HCT116 (cell line): Measurements from ENCODE around the gene SLC25A12. TPM values are rescaled to one million over a fixed set of nuclear protein-coding genes. Genes with fewer than 3 reads are reported as not detected.

Experiments
- ATAC-seq: fragments of 200-7000 bp; cut with Tn5 transposase; 2 replicates; pipeline ENCODE4 v1.9.1; 2020; ENCODE audit warnings: mild to moderate bottlenecking, moderate library complexity
- BruUV-seq: library from RNA; stranded (reverse); fragments of 400-500 nt; replicated peaks from 2 replicates; lab custom pipeline; 2021; lab: Mats Ljungman, UMichigan
- CTCF ChIA-PET: fragments of 300-600 bp; sonication (Branson Sonifier 250); formaldehyde crosslinking; loops from one replicate; lab custom pipeline; 2021; ENCODE audit warnings: antibody characterized with exemption; lab: Charles Lee
- POLR2A ChIA-PET: fragments of 300-600, 350-600 bp; sonication (Branson Sonifier 250); formaldehyde crosslinking; loops from one replicate; lab custom pipeline; 2021; ENCODE audit warnings: antibody characterized with exemption; lab: Charles Lee
- RAD21 ChIA-PET, 2 experiments: fragments of 300-600 bp; sonication (Branson Sonifier 250); formaldehyde crosslinking; loops; one replicate each; lab custom pipeline; 2023; ENCODE audit warnings: low total read pairs in 2 of 2; ENCODE audit not compliant: uncharacterized antibody in 2 of 2, unreplicated experiment in 2 of 2, low non-redundant PET in 1 of 2; lab: Charles Lee
- DNase-seq: peaks from one replicate; pipeline ENCODE4 v3.0.0-alpha.2; 2010; ENCODE audit warnings: low read depth, low spot score
- H2AFZ ChIP-seq: fragments of 200-600 bp; shearing (Covaris generic), sonication (generic); 2 replicates; pipeline ENCODE4 v1.6.1; 2017; ENCODE audit warnings: low read depth, mixed run types, mixed read lengths, antibody characterized with exemption, low read length; ENCODE audit not compliant: poor library complexity, severe bottlenecking
- H3K27ac ChIP-seq: 2 replicates; pipeline ENCODE4 v1.5.1; 2012; ENCODE audit warnings: low read depth, low read length
- H3K27me3 ChIP-seq: fragments of 200-600 bp; sonication (generic); 2 replicates; pipeline ENCODE4 v1.6.1; 2016; ENCODE audit warnings: mixed run types, low read length, mixed read lengths; ENCODE audit not compliant: insufficient read depth
- H3K36me3 ChIP-seq, 2 experiments: fragments of 200-500 bp in 1 of 2; fragments of 200-600 bp in 1 of 2; sonication (Bioruptor generic) in 1 of 2; sonication (generic) in 1 of 2; 2 replicates each; pipeline versions ENCODE4 v1.5.1 to v1.6.1; 2014 to 2016; ENCODE audit warnings: low read length in 2 of 2, inconsistent platforms in 1 of 2, mixed read lengths in 1 of 2, mixed run types in 1 of 2; ENCODE audit not compliant: insufficient read depth in 2 of 2, control insufficient read depth in 1 of 2
- H3K4me1 ChIP-seq, 2 experiments: fragments of 200-600 bp in 1 of 2; sonication (generic) in 1 of 2; 2 replicates each; pipeline versions ENCODE4 v1.5.1 to v1.6.1; 2012 to 2017; ENCODE audit warnings: low read length in 2 of 2, inconsistent platforms in 1 of 2, mild to moderate bottlenecking in 1 of 2, mixed read lengths in 1 of 2, mixed run types in 1 of 2, moderate library complexity in 1 of 2; ENCODE audit not compliant: insufficient read depth in 2 of 2, control insufficient read depth in 1 of 2
- H3K4me2 ChIP-seq: fragments of 200-600 bp; sonication (generic); 2 replicates; pipeline ENCODE4 v1.6.1; 2017; ENCODE audit warnings: mixed run types, low read length, mixed read lengths
- H3K4me3 ChIP-seq, 2 experiments: fragments of 200-600 bp in 1 of 2; sonication (generic) in 1 of 2; replicated peaks in 1 of 2; 2 replicates each; pipeline ENCODE4 v1.5.1; 2011 to 2016; ENCODE audit warnings: low read length in 2 of 2, control low read depth in 1 of 2, low read depth in 1 of 2, mild to moderate bottlenecking in 1 of 2, mixed read lengths in 1 of 2, mixed run types in 1 of 2
- H3K79me2 ChIP-seq: fragments of 200-600 bp; sonication (generic); 2 replicates; pipeline ENCODE4 v1.6.1; 2017; ENCODE audit warnings: mild to moderate bottlenecking, mixed run types, low read length, moderate library complexity, mixed read lengths; ENCODE audit not compliant: insufficient read depth
- H3K9ac ChIP-seq: fragments of 200-600 bp; sonication (generic); 2 replicates; pipeline ENCODE4 v1.6.1; 2016; ENCODE audit warnings: low read length, mixed read lengths
- H3K9me2 ChIP-seq: fragments of 200-600 bp; sonication (generic), shearing (Covaris generic); 2 replicates; pipeline ENCODE4 v1.6.1; 2017; ENCODE audit warnings: mixed run types, mild to moderate bottlenecking, moderate library complexity; ENCODE audit not compliant: insufficient read depth
- H3K9me3 ChIP-seq, 2 experiments: fragments of 200-500 bp in 1 of 2; fragments of 200-600 bp in 1 of 2; sonication (Bioruptor generic) in 1 of 2; sonication (generic) in 1 of 2; 2 replicates each; pipeline ENCODE4 v1.6.1; 2014 to 2017; ENCODE audit warnings: low read length in 2 of 2, mixed read lengths in 2 of 2, inconsistent platforms in 1 of 2, low read depth in 1 of 2, mild to moderate bottlenecking in 1 of 2, mixed run types in 1 of 2, moderate library complexity in 1 of 2; ENCODE audit not compliant: control insufficient read depth in 1 of 2, insufficient read depth in 1 of 2
- H4K20me1 ChIP-seq: fragments of 200-600 bp; sonication (generic), shearing (Covaris generic); 2 replicates; pipeline ENCODE4 v1.6.1; 2017; ENCODE audit warnings: mixed run types, mild to moderate bottlenecking, moderate library complexity; ENCODE audit not compliant: insufficient read depth
- ATF3 ChIP-seq: IDR thresholded peaks from 2 replicates; pipeline ENCODE4 v1.6.1; 2012
- CBX3 ChIP-seq: IDR thresholded peaks from 2 replicates; pipeline ENCODE4 v1.6.1; 2012; ENCODE audit warnings: low read depth
- CEBPB ChIP-seq: IDR thresholded peaks from 2 replicates; pipeline ENCODE4 v1.6.1; 2012; ENCODE audit warnings: low read depth
- CTCF ChIP-seq, 3 experiments: fragments of 200-600 bp in 1 of 3; sonication (generic) in 1 of 3; IDR thresholded peaks in 2 of 3; conservative IDR thresholded peaks in 1 of 3; 2 replicates each; pipeline ENCODE4 v1.5.1; 2012 to 2017; ENCODE audit warnings: low read depth in 2 of 3, low read length in 2 of 3, antibody characterized with exemption in 1 of 3, borderline replicate concordance in 1 of 3, control low read depth in 1 of 3, mild to moderate bottlenecking in 1 of 3, mixed read lengths in 1 of 3, mixed run types in 1 of 3, moderate library complexity in 1 of 3; ENCODE audit not compliant: insufficient read depth in 1 of 3
- EGR1 ChIP-seq: IDR thresholded peaks from 2 replicates; pipeline ENCODE4 v1.6.1; 2012; ENCODE audit warnings: low read depth
- ELF1 ChIP-seq: IDR thresholded peaks from 2 replicates; pipeline ENCODE4 v1.6.1; 2012; ENCODE audit warnings: low read depth, borderline replicate concordance
- FOSL1 ChIP-seq: IDR thresholded peaks from 2 replicates; pipeline ENCODE4 v1.6.1; 2012; ENCODE audit warnings: low read depth
- JUND ChIP-seq: IDR thresholded peaks from 2 replicates; pipeline ENCODE4 v1.6.1; 2012
- POLR2A ChIP-seq: IDR thresholded peaks from 2 replicates; pipeline ENCODE4 v1.7.0; 2011; ENCODE audit warnings: borderline replicate concordance; ENCODE audit not compliant: insufficient read depth, insufficient read length; ENCODE audit errors: extremely low read depth
- RAD21 ChIP-seq: IDR thresholded peaks from 2 replicates; pipeline ENCODE4 v1.6.1; 2012; ENCODE audit warnings: low read depth, mild to moderate bottlenecking
- REST ChIP-seq: IDR thresholded peaks from 2 replicates; pipeline ENCODE4 v1.6.1; 2012; ENCODE audit warnings: low read depth
- SIN3A ChIP-seq: IDR thresholded peaks from 2 replicates; pipeline ENCODE4 v1.6.1; 2012; ENCODE audit warnings: low read depth
- SRF ChIP-seq: IDR thresholded peaks from 2 replicates; pipeline ENCODE4 v1.6.1; 2012; ENCODE audit warnings: low read depth
- TCF7L2 ChIP-seq: IDR thresholded peaks from 2 replicates; pipeline ENCODE4 v1.7.0; 2011; ENCODE audit warnings: borderline replicate concordance, inconsistent platforms; ENCODE audit not compliant: insufficient read depth, insufficient read length; ENCODE audit errors: extremely low read depth
- YY1 ChIP-seq: IDR thresholded peaks from 2 replicates; pipeline ENCODE4 v1.6.1; 2011; ENCODE audit warnings: low read length, low read depth, moderate library complexity, mild to moderate bottlenecking; ENCODE audit not compliant: insufficient replicate concordance; ENCODE audit errors: extremely low read depth
- ZBTB33 ChIP-seq: IDR thresholded peaks from 2 replicates; pipeline ENCODE4 v1.6.1; 2011; ENCODE audit warnings: mild to moderate bottlenecking, low read length, moderate library complexity; ENCODE audit not compliant: insufficient replicate concordance; ENCODE audit errors: extremely low read depth
- ZFX ChIP-seq: fragments of 450-650 bp; IDR thresholded peaks from 2 replicates; pipeline ENCODE4 v1.6.1; 2017
- ZNF274 ChIP-seq: fragments of 200-500 bp; sonication (Bioruptor generic); IDR thresholded peaks from 2 replicates; pipeline ENCODE4 v1.6.1; 2014; ENCODE audit warnings: mild to moderate bottlenecking, low read depth, low read length, inconsistent platforms
- intact Hi-C: fragments of 100-400 bp; cut with micrococcal nuclease; formaldehyde crosslinking; loops from 2 replicates; pipeline ENCODE4 v1.10.0; 2022
- total RNA-seq: library from RNA; stranded (reverse); gene quantifications from one replicate; pipeline ENCODE4 v1.2.1, GENCODE V29; 2021; ENCODE audit not compliant: unreplicated experiment

SLC25A12 gene
- total RNA-seq, 1 experiment from 2014 or later = 16.0 TPM

- intact Hi-C loops = loop anchor here (5.0 kb wide), 1 partner anchor 654 kb away; no protein-coding TSS in a partner anchor
- Histone ChIP-seq H3K4me1 (peaks cover 0 to 3% of the 10 kb centered on the region in 2 experiments; a peak in 2 of 4 replicates), H3K36me3 (no peaks in the 10 kb centered on the region), H4K20me1 (no peaks in the 10 kb centered on the region), H3K9me3 (no peaks in the 10 kb centered on the region), H3K79me2 (no peaks in the 10 kb centered on the region), H3K27me3 (no peaks in the 10 kb centered on the region), H2AFZ (no peak overlapping the region), H3K27ac (no peak overlapping the region), H3K9me2 (no peaks in the 10 kb centered on the region), H3K4me2 (no peak overlapping the region), H3K4me3 (no peak overlapping the region), H3K9ac (no peak overlapping the region)
- no TSS peak for BruUV-seq
- ChIA-PET CTCF (interaction anchor here (1.1 to 1.5 kb wide), 3 partner anchors 282 to 300 kb away, joined by 3 to 4 read pairs (median 4); no protein-coding TSS in a partner anchor), RAD21 (interaction anchor here in 1 of 2 experiments (0.8 kb wide), 1 partner anchor 282 kb away, joined by 3 read pairs; no protein-coding TSS in a partner anchor), POLR2A (interaction anchor here (1.2 kb wide), 1 partner anchor 290 kb away, joined by 3 read pairs; the partner anchor contains the start of gene DLX2)
- ATAC-seq (no peak), DNase-seq (no peak)
- TF ChIP-seq REST (no peak), CEBPB (no peak), POLR2A (no peak), ZFX (no peak), EGR1 (no peak), TCF7L2 (no peak), ZBTB33 (no peak), ATF3 (no peak), SIN3A (no peak), CBX3 (no peak), ZNF274 (no peak), CTCF (IDR thresholded peaks at IDR 0.05 in 2 of 3, conservative IDR thresholded peaks at IDR 0.05 in 1 of 3; ENCODE audit: borderline replicate concordance in 1 of 3, insufficient read depth in 1 of 3, low read depth in 2 of 3, low read length in 2 of 3) (no peak), SRF (no peak), YY1 (no peak), RAD21 (no peak), ELF1 (no peak), JUND (no peak), FOSL1 (no peak)
Observed at GRCh38 chr2:171813126-171813525, 80.9 kb downstream of the SLC25A12 start.
